ENCODE measurements around the gene CAPSL. TPM values are rescaled to one million over a fixed set of nuclear protein-coding genes. Genes with fewer than 3 reads are reported as not detected.

The CAPSL gene
- total RNA-seq, 1 experiment from 2014 or later: not detected

- H3K4me3 ChIP-seq: no peak overlapping the region
- peaks cover 7% of the 10 kb centered on the region; the same call in 1 of the 2 replicates for H3K27me3 ChIP-seq
- H3K36me3 ChIP-seq: no peaks in the 10 kb centered on the region
- H3K27ac ChIP-seq: no peak overlapping the region
- DNase-seq: no peak
- H3K9me3 ChIP-seq (replicated peaks): no peaks in the 10 kb centered on the region
- no peaks in the 10 kb centered on the region for H3K4me1 ChIP-seq
Measured at GRCh38 chr5:35924950-35925722, 13.3 kb downstream of the CAPSL start.

DNA sequence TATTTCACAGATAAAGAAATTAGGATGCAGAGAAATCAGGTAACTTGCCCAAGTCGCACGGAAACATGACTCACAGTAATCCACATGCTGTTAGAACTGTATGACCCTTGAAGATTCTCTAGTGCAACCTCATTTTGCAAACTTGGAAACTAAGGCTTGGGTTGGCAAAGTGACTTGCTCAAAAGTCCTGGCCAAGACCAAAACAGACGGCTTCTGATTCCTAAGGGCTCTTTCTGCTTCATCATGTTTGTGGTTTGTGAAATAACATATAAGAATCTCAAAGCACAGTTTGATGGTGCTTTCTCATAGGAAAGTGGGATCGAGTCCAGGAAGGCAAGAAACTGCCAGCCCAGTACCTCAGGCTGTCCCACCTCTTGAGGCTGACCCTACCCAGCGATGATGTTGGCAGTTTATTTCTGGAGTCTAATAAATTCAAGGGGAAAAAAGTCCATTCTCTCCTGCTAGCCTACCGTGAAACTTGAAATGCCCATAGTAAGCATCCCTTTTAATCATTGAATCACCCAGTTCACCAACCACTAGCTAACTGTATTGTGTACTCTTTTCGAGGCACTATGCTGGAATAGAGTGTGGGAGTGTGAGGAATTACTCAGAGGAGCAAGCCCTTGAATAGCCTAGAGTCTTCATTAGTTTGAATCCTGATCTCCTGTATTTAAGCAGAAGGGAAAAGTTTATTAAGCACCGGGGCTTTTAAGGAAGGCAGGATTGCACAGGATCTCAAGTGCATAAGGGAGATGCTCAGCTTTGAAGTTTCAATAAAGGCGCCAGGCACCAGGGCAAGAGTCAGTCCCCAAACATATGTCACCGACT lies 14.1 kb downstream of the CAPSL start:
- no peak overlapping the region for H3K27ac ChIP-seq
- H3K4me3 ChIP-seq: no peak overlapping the region

DNA sequence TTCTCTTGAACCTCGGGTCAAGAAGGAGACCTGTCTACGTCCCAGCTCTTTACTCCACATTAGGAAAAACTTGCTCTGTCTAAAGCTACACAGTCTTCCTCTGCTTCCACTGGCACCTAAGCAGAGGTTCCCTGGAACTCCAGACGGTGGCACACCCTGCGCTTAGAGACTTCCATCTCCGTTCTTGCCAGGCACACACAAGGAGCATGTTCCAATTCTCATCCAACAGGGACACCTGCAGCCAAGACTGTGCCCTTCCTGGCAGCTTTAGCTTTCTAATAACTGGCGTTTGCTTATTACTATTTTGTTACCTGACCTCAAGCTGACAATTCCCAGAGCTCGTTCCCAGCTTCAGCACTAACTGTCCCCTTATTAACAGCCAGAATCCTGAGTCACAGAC lies 16.0 kb downstream of the CAPSL start:
- no peak overlapping the region for H3K27ac ChIP-seq

More for the DNA sequence above, 14.1 kb downstream of the CAPSL start:
- no peaks in the 10 kb centered on the region for H3K36me3 ChIP-seq
- H3K9me3 ChIP-seq (replicated peaks): no peaks in the 10 kb centered on the region
- no peaks in the 10 kb centered on the region for H3K4me1 ChIP-seq
- no peak for DNase-seq
- peaks cover 7% of the 10 kb centered on the region; the same call in 1 of the 2 replicates for H3K27me3 ChIP-seq

GRCh38 chr5:35921930-35922329 lies 16.5 kb downstream of the CAPSL start:
- H3K36me3 ChIP-seq: no peaks in the 10 kb centered on the region
- DNase-seq: no peak
- H3K4me3 ChIP-seq: no peak overlapping the region
- H3K9me3 ChIP-seq (replicated peaks): no peaks in the 10 kb centered on the region
- no peaks in the 10 kb centered on the region for H3K4me1 ChIP-seq
- H3K27me3 ChIP-seq: no peaks in the 10 kb centered on the region
- H3K27ac ChIP-seq: no peak overlapping the region

More for the DNA sequence above, 16.0 kb downstream of the CAPSL start:
- Histone ChIP-seq H3K4me3 (no peak overlapping the region), H3K9me3 (replicated peaks) (no peaks in the 10 kb centered on the region), H3K27me3 (no peaks in the 10 kb centered on the region), H3K36me3 (no peaks in the 10 kb centered on the region), H3K4me1 (no peaks in the 10 kb centered on the region)
- DNase-seq: no peak

DNA sequence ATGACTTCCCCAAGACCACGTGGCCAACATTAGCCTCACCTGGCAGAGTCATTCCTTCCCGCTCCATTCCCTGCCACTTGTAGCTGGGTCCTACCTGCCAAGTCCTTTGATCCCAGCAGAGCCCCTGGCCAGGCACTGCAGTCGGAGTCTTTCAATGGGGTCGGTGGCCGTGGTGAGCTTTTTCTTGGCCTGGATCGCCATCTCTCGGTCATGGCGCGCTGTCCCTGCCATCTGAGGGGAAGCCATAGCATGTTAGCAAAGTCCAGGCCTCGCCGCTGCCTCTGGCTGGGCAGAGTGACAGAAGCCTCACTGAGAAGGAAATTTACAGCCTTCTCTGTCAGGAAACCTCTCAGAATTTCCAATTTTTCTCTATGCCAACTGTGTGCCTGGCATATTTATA lies 17.5 kb downstream of the CAPSL start:
- H3K36me3 ChIP-seq: no peaks in the 10 kb centered on the region
- H3K9me3 ChIP-seq (replicated peaks): no peaks in the 10 kb centered on the region
- no peak overlapping the region for H3K27ac ChIP-seq
- DNase-seq: peak in 1 of 2 experiments; percentile 12
- H3K27me3 ChIP-seq: no peaks in the 10 kb centered on the region
- no peaks in the 10 kb centered on the region for H3K4me1 ChIP-seq
- no peak overlapping the region for H3K4me3 ChIP-seq

- Histone ChIP-seq H3K4me1 (no peaks in the 10 kb centered on the region), H3K27me3 (no peaks in the 10 kb centered on the region), H3K36me3 (no peaks in the 10 kb centered on the region), H3K4me3 (no peak overlapping the region), H3K9me3 (replicated peaks) (no peaks in the 10 kb centered on the region), H3K27ac (no peak overlapping the region)
- DNase-seq: no peak
Measured at GRCh38 chr5:35919191-35919590, 19.2 kb downstream of the CAPSL start.

DNA sequence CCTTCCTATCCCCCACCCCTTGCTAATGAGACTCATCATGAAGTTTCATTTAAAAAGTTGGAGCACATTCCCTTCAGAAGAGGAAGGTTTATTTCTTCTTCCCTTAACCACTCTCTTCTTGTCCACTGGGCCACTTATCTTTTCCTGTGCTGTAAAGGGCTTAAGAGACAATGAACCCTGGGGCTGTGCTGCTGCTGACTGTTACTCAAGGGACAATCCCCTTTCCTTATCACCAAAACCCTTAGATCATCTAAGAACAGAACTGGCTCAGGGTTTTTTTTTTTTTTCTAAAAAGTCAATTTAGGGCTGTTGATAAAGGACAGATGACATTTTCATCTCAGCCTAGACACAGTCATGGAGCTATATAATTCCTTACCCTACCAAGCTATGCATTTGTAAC lies 29.6 kb downstream of the CAPSL start:
- Histone ChIP-seq H3K4me1 (no peaks in the 10 kb centered on the region), H3K9me3 (replicated peaks) (no peaks in the 10 kb centered on the region), H3K27me3 (no peaks in the 10 kb centered on the region; the same call in 1 of the 2 replicates), H3K27ac (no peak overlapping the region), H3K4me3 (no peak overlapping the region), H3K36me3 (no peaks in the 10 kb centered on the region)
- no peak for DNase-seq

DNA sequence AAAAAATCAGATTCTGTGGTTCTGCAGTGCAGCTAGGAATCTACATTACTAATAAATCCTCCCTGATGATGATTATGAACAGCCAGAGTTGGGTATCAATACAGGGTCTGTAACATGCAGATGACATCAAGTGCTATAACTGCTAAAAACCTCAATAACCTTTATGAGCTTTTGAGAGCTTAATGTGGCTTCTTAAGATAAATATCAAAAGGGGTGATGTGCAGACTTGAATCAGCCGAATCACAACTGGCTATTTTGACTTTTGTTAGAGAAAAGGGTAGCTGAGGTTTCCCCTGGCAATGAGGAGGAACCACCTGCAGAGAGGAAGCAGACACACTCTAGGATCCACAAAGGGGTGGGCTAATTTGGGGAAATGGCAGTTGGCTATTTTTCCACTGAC lies 30.2 kb downstream of the CAPSL start:
- Histone ChIP-seq H3K27ac (no peak overlapping the region), H3K9me3 (replicated peaks) (no peaks in the 10 kb centered on the region), H3K36me3 (no peaks in the 10 kb centered on the region), H3K4me1 (no peaks in the 10 kb centered on the region), H3K27me3 (no peaks in the 10 kb centered on the region; the same call in 1 of the 2 replicates), H3K4me3 (no peak overlapping the region)
- no peak for DNase-seq

- H3K27ac ChIP-seq: no peak overlapping the region
- no peak overlapping the region for H3K4me3 ChIP-seq
- no peaks in the 10 kb centered on the region; the same call in 1 of the 2 replicates for H3K27me3 ChIP-seq
- no peaks in the 10 kb centered on the region for H3K36me3 ChIP-seq
- DNase-seq: no peak
- no peaks in the 10 kb centered on the region for H3K4me1 ChIP-seq
- H3K9me3 ChIP-seq (replicated peaks): no peaks in the 10 kb centered on the region
Measured at GRCh38 chr5:35904443-35905132, 33.8 kb downstream of the CAPSL start.

DNA sequence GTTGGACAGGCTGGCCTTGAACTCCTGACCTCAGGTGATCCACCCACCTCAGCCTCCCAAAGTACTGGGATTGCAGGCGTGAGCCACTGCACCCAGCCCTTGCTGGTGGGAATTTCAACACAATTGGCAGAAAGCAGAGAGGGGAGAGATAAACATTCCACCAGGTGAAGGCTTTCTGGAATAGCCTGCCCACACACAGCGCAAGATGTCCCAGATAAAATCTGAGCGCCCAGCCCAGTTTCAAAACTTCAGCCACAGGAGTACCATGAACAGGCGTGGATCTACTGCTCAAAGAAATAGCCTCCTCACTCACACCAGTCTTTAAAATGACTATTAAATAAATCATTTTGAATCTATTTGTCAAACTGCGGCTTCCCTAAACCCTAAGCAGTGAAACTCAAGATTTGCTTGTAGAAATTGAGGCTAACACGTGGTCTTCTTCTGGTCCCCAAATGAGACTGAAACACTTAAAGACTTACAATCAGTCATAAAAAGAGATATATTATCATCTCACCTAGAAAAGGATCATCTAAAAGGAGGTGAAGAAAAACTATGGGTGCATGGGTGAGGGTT lies 34.7 kb downstream of the CAPSL start:
- Histone ChIP-seq H3K9me3 (replicated peaks) (no peaks in the 10 kb centered on the region), H3K27me3 (no peaks in the 10 kb centered on the region; the same call in 1 of the 2 replicates), H3K4me1 (no peaks in the 10 kb centered on the region), H3K36me3 (no peaks in the 10 kb centered on the region), H3K27ac (no peak overlapping the region), H3K4me3 (no peak overlapping the region)
- no peak for DNase-seq

DNA sequence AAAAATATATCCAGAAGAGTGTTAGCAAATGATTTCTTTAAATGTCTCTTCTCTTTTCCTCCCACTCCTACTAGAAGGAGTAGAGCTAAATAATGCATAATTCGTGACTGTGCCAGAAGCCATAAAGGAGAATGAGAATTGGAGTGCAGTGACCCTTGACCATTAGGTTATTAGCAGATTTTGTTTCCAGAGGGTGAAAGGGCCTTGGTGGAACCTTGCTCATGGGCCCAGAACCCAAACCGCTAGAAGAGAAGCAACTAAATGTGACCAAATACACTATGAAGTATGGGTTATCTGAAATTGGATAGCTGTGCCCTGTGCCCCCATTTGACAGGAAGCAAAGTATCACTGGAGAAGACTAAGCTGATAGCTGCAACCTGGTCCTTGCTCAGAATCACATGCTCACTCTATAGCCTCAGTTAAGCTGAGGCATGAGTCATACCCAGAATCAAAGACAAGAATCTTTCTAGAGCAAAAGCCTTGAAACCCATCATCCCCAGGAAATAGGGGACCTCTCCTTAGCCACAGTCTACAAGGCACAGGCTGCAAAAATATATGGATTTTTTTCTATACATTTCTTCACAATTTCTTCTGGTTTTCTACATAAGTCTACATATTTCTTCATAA lies 36.3 kb downstream of the CAPSL start:
- no peaks in the 10 kb centered on the region for H3K9me3 ChIP-seq (replicated peaks)
- no peak overlapping the region for H3K4me3 ChIP-seq
- no peaks in the 10 kb centered on the region; the same call in 1 of the 2 replicates for H3K27me3 ChIP-seq
- no peak overlapping the region for H3K27ac ChIP-seq
- no peak for DNase-seq
- no peaks in the 10 kb centered on the region for H3K36me3 ChIP-seq
- no peaks in the 10 kb centered on the region for H3K4me1 ChIP-seq

GRCh38 chr5:35900972-35901695 lies 37.3 kb downstream of the CAPSL start:
- H3K4me1 ChIP-seq: no peaks in the 10 kb centered on the region
- no peak overlapping the region for H3K4me3 ChIP-seq
- H3K27me3 ChIP-seq: no peaks in the 10 kb centered on the region; the same call in 1 of the 2 replicates
- no peaks in the 10 kb centered on the region for H3K36me3 ChIP-seq
- DNase-seq: no peak
- H3K27ac ChIP-seq: no peak overlapping the region
- no peaks in the 10 kb centered on the region for H3K9me3 ChIP-seq (replicated peaks)

- H3K4me1 ChIP-seq: no peaks in the 10 kb centered on the region
Measured at GRCh38 chr5:35899800-35900199, 38.6 kb downstream of the CAPSL start.

More at GRCh38 chr5:35899800-35900199, 38.6 kb downstream of the CAPSL start:
- H3K27ac ChIP-seq: no peak overlapping the region
- no peak overlapping the region for H3K4me3 ChIP-seq
- peaks cover 2% of the 10 kb centered on the region; the same call in 1 of the 2 replicates for H3K27me3 ChIP-seq
- DNase-seq: no peak
- H3K36me3 ChIP-seq: no peaks in the 10 kb centered on the region
- no peaks in the 10 kb centered on the region for H3K9me3 ChIP-seq (replicated peaks)

Data from SJCRH30 (cell line).